ENCODE measurements around the gene ITGB7.
A peak's percentile ranks its signal among the peaks of the same experiment; 100 is the strongest.

The ITGB7 gene

DNA sequence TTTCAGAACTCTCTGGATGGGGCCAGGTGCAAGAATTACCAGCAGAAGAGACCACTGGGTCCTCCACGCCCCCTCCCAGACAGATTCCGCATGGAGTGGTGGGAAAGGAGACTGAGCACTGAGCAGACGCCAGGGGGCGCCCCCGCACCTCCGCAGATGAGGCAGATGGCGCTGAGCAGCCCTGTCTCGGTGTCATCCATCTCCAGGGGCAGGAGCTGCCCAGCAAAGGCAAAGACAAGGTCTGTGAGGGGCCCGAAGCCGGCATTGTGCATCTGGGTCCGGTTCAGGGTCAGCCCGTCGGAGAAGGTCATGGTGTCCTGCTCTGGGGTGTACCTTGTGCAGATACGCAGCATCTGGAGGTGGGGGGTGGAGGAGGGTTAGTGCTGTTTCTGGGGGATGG is 6.3 kb upstream of the ITGB7 start:
- peaks cover 35% of the 10 kb centered on the region for H3F3A ChIP-seq (ENCODE audit: insufficient read depth, low read length)
- H3K27me3 ChIP-seq (replicated peaks; ENCODE audit: insufficient read depth, low read length) = no peaks in the 10 kb centered on the region
- no peaks in the 10 kb centered on the region for H3K9me2 ChIP-seq (replicated peaks; ENCODE audit: insufficient read depth, low read length)
- H3K36me3 ChIP-seq (replicated peaks; ENCODE audit: insufficient read depth, low read length) = no peaks in the 10 kb centered on the region
- H3K4me3 ChIP-seq (ENCODE audit: low read length) = no peak overlapping the region
- peak; percentile 81 for DNase-seq
- peaks cover 27% of the 10 kb centered on the region for H3K4me1 ChIP-seq (ENCODE audit: low read length)
- no peak overlapping the region for H3K9ac ChIP-seq (ENCODE audit: low read length)
- H3K4me2 ChIP-seq (ENCODE audit: low read depth, low read length) = no peak overlapping the region
- no peak overlapping the region for H2AFZ ChIP-seq (ENCODE audit: low read length)
- peaks cover 52% of the 10 kb centered on the region for H3K79me2 ChIP-seq (ENCODE audit: low read length)
- H3K27ac ChIP-seq (ENCODE audit: low read length) = no peak overlapping the region
- H3K9me3 ChIP-seq (replicated peaks; ENCODE audit: insufficient read depth, low read length) = no peaks in the 10 kb centered on the region
- no peak for TF ChIP-seq EZH2phosphoT487 (IDR thresholded peaks at IDR 0.05; ENCODE audit: low read length)
- no peak for TF ChIP-seq EZH2 (optimal IDR thresholded peaks at IDR 0.05; ENCODE audit: low read depth, low read length)
- TF ChIP-seq, protein P1, sequence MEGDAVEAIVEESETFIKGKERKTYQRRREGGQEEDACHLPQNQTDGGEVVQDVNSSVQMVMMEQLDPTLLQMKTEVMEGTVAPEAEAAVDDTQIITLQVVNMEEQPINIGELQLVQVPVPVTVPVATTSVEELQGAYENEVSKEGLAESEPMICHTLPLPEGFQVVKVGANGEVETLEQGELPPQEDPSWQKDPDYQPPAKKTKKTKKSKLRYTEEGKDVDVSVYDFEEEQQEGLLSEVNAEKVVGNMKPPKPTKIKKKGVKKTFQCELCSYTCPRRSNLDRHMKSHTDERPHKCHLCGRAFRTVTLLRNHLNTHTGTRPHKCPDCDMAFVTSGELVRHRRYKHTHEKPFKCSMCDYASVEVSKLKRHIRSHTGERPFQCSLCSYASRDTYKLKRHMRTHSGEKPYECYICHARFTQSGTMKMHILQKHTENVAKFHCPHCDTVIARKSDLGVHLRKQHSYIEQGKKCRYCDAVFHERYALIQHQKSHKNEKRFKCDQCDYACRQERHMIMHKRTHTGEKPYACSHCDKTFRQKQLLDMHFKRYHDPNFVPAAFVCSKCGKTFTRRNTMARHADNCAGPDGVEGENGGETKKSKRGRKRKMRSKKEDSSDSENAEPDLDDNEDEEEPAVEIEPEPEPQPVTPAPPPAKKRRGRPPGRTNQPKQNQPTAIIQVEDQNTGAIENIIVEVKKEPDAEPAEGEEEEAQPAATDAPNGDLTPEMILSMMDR (IDR thresholded peaks at IDR 0.05; ENCODE audit: low read length) = peak; percentile 95
- H4K20me1 ChIP-seq (ENCODE audit: insufficient read depth, low read length) = no peaks in the 10 kb centered on the region

DNA sequence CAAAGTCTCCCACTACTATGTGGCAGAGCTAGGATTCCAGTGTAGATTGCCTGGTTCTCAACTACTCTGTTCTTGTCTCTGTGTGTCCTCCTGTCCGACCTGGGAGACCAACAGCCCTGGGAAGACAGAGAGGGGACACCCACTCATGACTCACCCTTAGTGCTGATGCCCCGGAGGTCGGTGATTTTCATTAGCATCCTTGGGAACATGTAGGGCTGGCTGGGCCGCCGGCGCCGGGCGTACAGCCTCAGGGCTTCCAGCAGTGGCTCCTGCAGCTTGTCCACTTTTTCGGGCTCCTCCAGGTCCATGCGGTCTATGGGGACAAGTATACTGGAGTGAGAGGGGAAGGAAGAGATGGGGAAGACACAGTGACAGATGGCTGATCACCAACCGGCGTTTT is 5.9 kb upstream of the ITGB7 start:
- Histone ChIP-seq H3K9ac (ENCODE audit: low read length) (no peak overlapping the region), H3K9me2 (replicated peaks; ENCODE audit: insufficient read depth, low read length) (no peaks in the 10 kb centered on the region), H4K20me1 (ENCODE audit: insufficient read depth, low read length) (no peaks in the 10 kb centered on the region)

DNA sequence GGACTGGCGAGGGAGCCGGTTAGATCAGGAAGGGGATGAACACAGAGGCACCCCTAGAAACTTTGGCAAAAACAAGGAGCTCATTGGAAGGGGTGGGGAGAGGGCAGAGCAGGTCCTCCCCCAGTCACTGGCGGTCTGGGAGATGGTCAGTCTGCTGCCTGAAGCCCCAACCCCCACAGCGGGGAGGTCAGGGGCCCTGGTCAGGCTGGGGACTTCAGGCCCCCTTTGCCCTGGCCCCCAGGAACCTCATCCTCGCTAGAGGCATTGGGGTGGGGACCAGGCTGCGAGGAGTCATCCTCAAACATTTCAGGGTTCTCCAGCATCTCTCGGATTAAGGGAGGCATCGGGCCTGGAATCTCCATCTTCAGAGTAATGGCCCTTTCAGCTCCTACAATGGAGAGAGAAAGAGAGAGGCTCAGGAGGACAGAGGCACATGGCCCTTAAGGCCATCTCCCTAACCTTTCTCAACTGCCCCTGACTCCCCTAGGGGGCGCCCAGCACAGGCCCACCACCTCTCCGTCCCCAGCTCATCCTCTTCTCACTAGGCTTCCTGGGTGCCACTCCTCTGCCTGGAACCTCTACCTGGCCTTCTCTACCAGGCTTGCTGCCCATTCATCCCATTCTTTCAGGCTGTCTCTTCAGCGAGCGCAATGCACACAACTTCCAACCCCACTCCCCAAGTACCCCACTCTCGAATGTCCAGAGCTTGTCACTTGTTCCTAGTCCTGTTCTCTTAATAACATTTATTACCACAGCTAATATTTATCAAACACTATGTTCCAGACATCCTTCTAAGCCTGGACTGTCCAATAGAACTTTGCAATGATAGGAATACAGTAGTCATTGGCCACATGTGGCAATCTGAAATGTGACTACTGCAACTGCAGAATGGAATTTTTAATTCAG is 4.7 kb upstream of the ITGB7 start:
- Histone ChIP-seq H3K27me3 (replicated peaks; ENCODE audit: insufficient read depth, low read length) (no peaks in the 10 kb centered on the region), H3K9me3 (replicated peaks; ENCODE audit: insufficient read depth, low read length) (no peaks in the 10 kb centered on the region), H3F3A (ENCODE audit: insufficient read depth, low read length) (peaks cover 50% of the 10 kb centered on the region), H3K4me1 (ENCODE audit: low read length) (peaks cover 31% of the 10 kb centered on the region), H3K36me3 (replicated peaks; ENCODE audit: insufficient read depth, low read length) (0 out of 2 replicates have a peak, but pooled peaks cover 2% of the 10 kb centered on the region), H3K9ac (ENCODE audit: low read length) (no peak overlapping the region), H2AFZ (ENCODE audit: low read length) (no peak overlapping the region), H3K79me2 (ENCODE audit: low read length) (peaks cover 59% of the 10 kb centered on the region), H3K4me2 (ENCODE audit: low read depth, low read length) (no peak overlapping the region), H3K9me2 (replicated peaks; ENCODE audit: insufficient read depth, low read length) (no peaks in the 10 kb centered on the region), H4K20me1 (ENCODE audit: insufficient read depth, low read length) (no peaks in the 10 kb centered on the region), H3K4me3 (ENCODE audit: low read length) (no peak overlapping the region), H3K27ac (ENCODE audit: low read length) (no peak overlapping the region)
- TF ChIP-seq, protein P1 (IDR thresholded peaks at IDR 0.05; ENCODE audit: low read length) = peak; percentile 41
- TF ChIP-seq EZH2phosphoT487 (IDR thresholded peaks at IDR 0.05; ENCODE audit: low read length) (no peak), EZH2 (optimal IDR thresholded peaks at IDR 0.05; ENCODE audit: low read depth, low read length) (no peak)
- DNase-seq = no peak

More for the DNA sequence above, 5.9 kb upstream of the ITGB7 start:
- H3K4me2 ChIP-seq (ENCODE audit: low read depth, low read length) = no peak overlapping the region
- no peak overlapping the region for H3K4me3 ChIP-seq (ENCODE audit: low read length)
- peaks cover 31% of the 10 kb centered on the region for H3K4me1 ChIP-seq (ENCODE audit: low read length)
- H3K27ac ChIP-seq (ENCODE audit: low read length) = no peak overlapping the region
- peaks cover 40% of the 10 kb centered on the region for H3F3A ChIP-seq (ENCODE audit: insufficient read depth, low read length)
- no peaks in the 10 kb centered on the region for H3K36me3 ChIP-seq (replicated peaks; ENCODE audit: insufficient read depth, low read length)
- H3K9me3 ChIP-seq (replicated peaks; ENCODE audit: insufficient read depth, low read length) = no peaks in the 10 kb centered on the region
- H3K79me2 ChIP-seq (ENCODE audit: low read length) = peaks cover 52% of the 10 kb centered on the region
- no peaks in the 10 kb centered on the region for H3K27me3 ChIP-seq (replicated peaks; ENCODE audit: insufficient read depth, low read length)
- H2AFZ ChIP-seq (ENCODE audit: low read length) = no peak overlapping the region
- TF ChIP-seq EZH2 (optimal IDR thresholded peaks at IDR 0.05; ENCODE audit: low read depth, low read length) = no peak
- DNase-seq = no peak

DNA sequence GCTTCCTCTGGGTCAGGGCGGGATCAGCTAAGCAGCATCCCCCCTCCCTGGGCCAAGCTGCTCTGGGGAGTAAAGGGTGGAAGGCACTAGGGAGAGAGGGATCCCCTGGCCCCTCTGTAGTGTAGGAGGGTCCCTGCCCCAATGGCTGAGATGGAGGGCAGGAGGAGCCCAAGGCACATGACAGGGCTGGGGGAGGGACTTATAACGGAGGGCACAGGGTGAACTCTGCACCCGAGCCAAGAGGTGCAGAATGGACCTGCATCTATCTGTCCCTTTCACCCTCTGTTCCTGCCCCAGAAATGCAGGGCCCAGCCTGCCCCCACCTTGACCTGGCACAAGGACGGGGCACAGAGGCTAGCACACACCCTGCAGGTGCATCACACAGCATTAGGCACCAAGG is 3.8 kb upstream of the ITGB7 start:
- Histone ChIP-seq H3K27ac (ENCODE audit: low read length) (no peak overlapping the region), H3K9ac (ENCODE audit: low read length) (no peak overlapping the region), H3K79me2 (ENCODE audit: low read length) (peaks cover 62% of the 10 kb centered on the region), H3K36me3 (replicated peaks; ENCODE audit: insufficient read depth, low read length) (0 out of 2 replicates have a peak, but pooled peaks cover 7% of the 10 kb centered on the region), H3K4me2 (ENCODE audit: low read depth, low read length) (no peak overlapping the region), H3K9me2 (replicated peaks; ENCODE audit: insufficient read depth, low read length) (no peaks in the 10 kb centered on the region), H3K9me3 (replicated peaks; ENCODE audit: insufficient read depth, low read length) (no peaks in the 10 kb centered on the region), H2AFZ (ENCODE audit: low read length) (no peak overlapping the region), H3K4me1 (ENCODE audit: low read length) (peaks cover 31% of the 10 kb centered on the region), H3K27me3 (replicated peaks; ENCODE audit: insufficient read depth, low read length) (no peaks in the 10 kb centered on the region), H3K4me3 (ENCODE audit: low read length) (no peak overlapping the region), H3F3A (ENCODE audit: insufficient read depth, low read length) (peaks cover 59% of the 10 kb centered on the region), H4K20me1 (ENCODE audit: insufficient read depth, low read length) (no peaks in the 10 kb centered on the region)
- no peak for DNase-seq
- TF ChIP-seq EZH2 (optimal IDR thresholded peaks at IDR 0.05; ENCODE audit: low read depth, low read length) (no peak), EZH2phosphoT487 (IDR thresholded peaks at IDR 0.05; ENCODE audit: low read length) (no peak)
- TF ChIP-seq, protein P1 (IDR thresholded peaks at IDR 0.05; ENCODE audit: low read length) = no peak

All from MM.1S (cell line).